Gastrocnemius medialis (tissue), 4 donors: ENCODE data around the gene HCRT.

Source experiments
- POLR2A ChIP-seq, 2 donors: fragments of 450-650 bp; IDR thresholded peaks; one replicate each; pipeline ENCODE4 v1.6.1; 2017; ENCODE audit warnings: antibody characterized with exemption in 2 of 2, mild to moderate bottlenecking in 2 of 2, moderate library complexity in 2 of 2
- TF ChIP-seq, protein P1 (sequence below), 5 experiments: fragments of 450-650 bp in 3 of 5; fragments of 200-600 bp in 2 of 5; sonication (generic) in 2 of 5; IDR thresholded peaks in 4 of 5; conservative IDR thresholded peaks in 1 of 5; 1 replicate in 4 of 5; 2 replicates in 1 of 5; pipeline ENCODE4 v1.5.1; 2016 to 2019; ENCODE audit warnings: antibody characterized with exemption in 5 of 5, mild to moderate bottlenecking in 3 of 5, moderate library complexity in 3 of 5

DNA sequence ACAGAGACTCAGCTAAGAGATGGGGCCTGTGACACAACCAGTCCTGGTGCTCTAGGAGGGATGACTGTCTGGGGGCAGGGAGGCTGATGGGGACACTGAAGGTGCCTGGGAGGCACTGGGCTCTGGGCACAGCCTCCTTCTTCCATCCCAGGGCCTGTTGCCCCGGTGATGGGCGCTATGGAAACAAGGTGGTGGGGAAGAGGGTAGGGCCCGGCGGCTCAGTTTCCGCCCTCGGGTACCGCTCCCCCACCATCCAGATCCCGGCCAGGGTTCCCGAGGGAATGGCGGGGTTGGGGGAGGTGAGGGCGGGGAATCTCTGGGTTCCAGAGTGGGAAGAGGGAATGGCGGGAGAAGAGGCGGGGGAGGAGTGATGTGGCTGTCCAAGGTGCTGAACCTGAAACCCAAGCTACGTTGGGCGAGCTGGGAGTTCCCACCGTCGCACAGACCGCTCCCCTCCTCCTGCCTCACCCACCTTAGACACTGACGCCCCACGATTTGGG lies 5.3 kb downstream of the HCRT start:
- TF ChIP-seq, protein P1, sequence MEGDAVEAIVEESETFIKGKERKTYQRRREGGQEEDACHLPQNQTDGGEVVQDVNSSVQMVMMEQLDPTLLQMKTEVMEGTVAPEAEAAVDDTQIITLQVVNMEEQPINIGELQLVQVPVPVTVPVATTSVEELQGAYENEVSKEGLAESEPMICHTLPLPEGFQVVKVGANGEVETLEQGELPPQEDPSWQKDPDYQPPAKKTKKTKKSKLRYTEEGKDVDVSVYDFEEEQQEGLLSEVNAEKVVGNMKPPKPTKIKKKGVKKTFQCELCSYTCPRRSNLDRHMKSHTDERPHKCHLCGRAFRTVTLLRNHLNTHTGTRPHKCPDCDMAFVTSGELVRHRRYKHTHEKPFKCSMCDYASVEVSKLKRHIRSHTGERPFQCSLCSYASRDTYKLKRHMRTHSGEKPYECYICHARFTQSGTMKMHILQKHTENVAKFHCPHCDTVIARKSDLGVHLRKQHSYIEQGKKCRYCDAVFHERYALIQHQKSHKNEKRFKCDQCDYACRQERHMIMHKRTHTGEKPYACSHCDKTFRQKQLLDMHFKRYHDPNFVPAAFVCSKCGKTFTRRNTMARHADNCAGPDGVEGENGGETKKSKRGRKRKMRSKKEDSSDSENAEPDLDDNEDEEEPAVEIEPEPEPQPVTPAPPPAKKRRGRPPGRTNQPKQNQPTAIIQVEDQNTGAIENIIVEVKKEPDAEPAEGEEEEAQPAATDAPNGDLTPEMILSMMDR (IDR thresholded peaks at IDR 0.05 in 4 of 5, conservative IDR thresholded peaks at IDR 0.05 in 1 of 5), result no peak
- no peak for TF ChIP-seq POLR2A (IDR thresholded peaks at IDR 0.05)
